ENCODE measurements around the gene SUGT1.
"Not testable (repeated sequence)": the region's sequence is repeated elsewhere in the genome, so short reads cannot be mapped to it uniquely, and the experiment has no call there.

GRCh38 chr13:52606126-52606525 lies 46.5 kb upstream of the SUGT1 start:
- not testable (repeated sequence) for TF ChIP-seq CTCF, POLR2A (IDR thresholded peaks at IDR 0.05)
